Left lung (tissue), 10 donors: Measurements from ENCODE around the gene YIPF1. TPM values are rescaled to one million over a fixed set of nuclear protein-coding genes. Genes with fewer than 3 reads are reported as not detected.

Experiments
- ATAC-seq: fragments of 200-7000 bp; cut with Tn5 transposase; one replicate; pipeline ENCODE4 v1.9.1; 2020; ENCODE audit warnings: moderate library complexity
- DNase-seq, 4 donors: peaks; one replicate each; pipeline ENCODE4 v3.0.0-alpha.2; 2013 to 2020
- H3K27ac ChIP-seq, 2 donors: fragments of 200-600 bp; sonication (generic) in 1 of 2; one replicate each; pipeline versions ENCODE4 v1.5.0 to v1.8.0; 2020 to 2021
- H3K27me3 ChIP-seq, 2 donors: fragments of 200-600 bp; sonication (generic) in 1 of 2; one replicate each; pipeline versions ENCODE4 v1.5.0 to v1.8.0; 2020 to 2021
- H3K36me3 ChIP-seq, 2 donors: fragments of 200-600 bp; sonication (generic) in 1 of 2; one replicate each; pipeline versions ENCODE4 v1.5.0 to v1.8.0; 2020 to 2021
- H3K4me1 ChIP-seq, 2 donors: fragments of 200-600 bp; one replicate each; pipeline ENCODE4 v1.8.0; 2021
- H3K4me3 ChIP-seq, 2 donors: fragments of 200-600 bp; sonication (generic) in 1 of 2; one replicate each; pipeline versions ENCODE4 v1.5.0 to v1.8.0; 2020 to 2021; ENCODE audit warnings: mild to moderate bottlenecking in 1 of 2
- H3K9me3 ChIP-seq, 2 donors: fragments of 200-600 bp; sonication (generic) in 1 of 2; one replicate each; pipeline versions ENCODE4 v1.5.0 to v1.8.0; 2020 to 2021
- intact Hi-C, 2 donors: fragments of 100-400 bp; cut with DNase I; formaldehyde crosslinking; loops; one replicate each; pipeline versions ENCODE4 v1.11.2 to v1.14.2; 2022
- polyA plus RNA-seq, 6 donors: library from polyadenylated mRNA; unstranded; fragments of 120-200 nt; gene quantifications; one replicate each; pipeline ENCODE4 v1.2.1, GENCODE V29; 2013; ENCODE audit not compliant: insufficient read length in 6 of 6
- total RNA-seq, 2 donors: library from RNA; stranded (reverse); fragmentation: NEBNext Ultra II Directional; extraction: Animal tissue kit (Norgen Biotek cat#: 25700); gene quantifications; one replicate each; pipeline ENCODE4 v1.2.1, GENCODE V29; 2021
- TF ChIP-seq, protein P1 (sequence below), 2 donors: fragments of 200-600 bp; sonication (generic) in 1 of 2; IDR thresholded peaks; one replicate each; pipeline versions ENCODE4 v1.5.0 to v1.8.0; 2021; ENCODE audit warnings: antibody characterized with exemption in 2 of 2
- donor health status: DM: no; HTN: yes; CAD: no.
- donor health status: DM: no; HTN: no; CAD: no.

Gene YIPF1
- total and polyA plus RNA-seq, 8 donors, result 24.2 to 28.7 (median 27.0) TPM

GRCh38 chr1:53833393-53833792, 56.2 kb downstream of the YIPF1 start:
- Histone ChIP-seq H3K4me1 (peaks cover 0 to 6% of the 10 kb centered on the region in 2 donors), H3K27me3 (no peaks in the 10 kb centered on the region), H3K9me3 (no peaks in the 10 kb centered on the region), H3K4me3 (no peak overlapping the region), H3K27ac (no peak overlapping the region), H3K36me3 (peaks cover 0 to 21% of the 10 kb centered on the region in 2 donors)
- TF ChIP-seq, protein P1, sequence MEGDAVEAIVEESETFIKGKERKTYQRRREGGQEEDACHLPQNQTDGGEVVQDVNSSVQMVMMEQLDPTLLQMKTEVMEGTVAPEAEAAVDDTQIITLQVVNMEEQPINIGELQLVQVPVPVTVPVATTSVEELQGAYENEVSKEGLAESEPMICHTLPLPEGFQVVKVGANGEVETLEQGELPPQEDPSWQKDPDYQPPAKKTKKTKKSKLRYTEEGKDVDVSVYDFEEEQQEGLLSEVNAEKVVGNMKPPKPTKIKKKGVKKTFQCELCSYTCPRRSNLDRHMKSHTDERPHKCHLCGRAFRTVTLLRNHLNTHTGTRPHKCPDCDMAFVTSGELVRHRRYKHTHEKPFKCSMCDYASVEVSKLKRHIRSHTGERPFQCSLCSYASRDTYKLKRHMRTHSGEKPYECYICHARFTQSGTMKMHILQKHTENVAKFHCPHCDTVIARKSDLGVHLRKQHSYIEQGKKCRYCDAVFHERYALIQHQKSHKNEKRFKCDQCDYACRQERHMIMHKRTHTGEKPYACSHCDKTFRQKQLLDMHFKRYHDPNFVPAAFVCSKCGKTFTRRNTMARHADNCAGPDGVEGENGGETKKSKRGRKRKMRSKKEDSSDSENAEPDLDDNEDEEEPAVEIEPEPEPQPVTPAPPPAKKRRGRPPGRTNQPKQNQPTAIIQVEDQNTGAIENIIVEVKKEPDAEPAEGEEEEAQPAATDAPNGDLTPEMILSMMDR (IDR thresholded peaks at IDR 0.05), result no peak
- DNase-seq (no peak), ATAC-seq (no peak)
- intact Hi-C loops, result no loop called here

DNA sequence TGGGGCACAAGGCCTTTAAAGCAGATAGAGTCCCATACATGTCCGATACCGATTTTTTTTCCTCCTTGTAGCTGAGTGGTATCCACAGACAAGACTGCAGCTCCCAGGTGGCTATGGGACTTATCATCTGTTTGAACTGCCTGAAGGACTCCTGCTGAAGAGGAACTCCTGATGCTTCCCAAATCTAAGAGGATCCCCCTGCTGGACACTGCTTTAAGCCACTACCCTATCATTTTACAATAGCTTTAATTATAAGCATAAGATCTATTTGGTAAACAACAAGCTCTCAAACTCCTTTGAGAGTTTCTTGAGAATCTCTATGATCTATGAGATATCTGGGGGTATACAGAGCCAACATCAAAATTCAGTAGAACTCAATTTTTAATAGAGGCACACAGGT, 63.2 kb downstream of the YIPF1 start:
- ATAC-seq (no peak), DNase-seq (no peak)
- intact Hi-C loops, result no loop called here
- Histone ChIP-seq H3K27me3 (no peaks in the 10 kb centered on the region), H3K9me3 (no peaks in the 10 kb centered on the region), H3K36me3 (peaks cover 0 to 55% of the 10 kb centered on the region in 2 donors), H3K27ac (no peak overlapping the region), H3K4me1 (no peaks in the 10 kb centered on the region), H3K4me3 (no peak overlapping the region)
- TF ChIP-seq, protein P1 (IDR thresholded peaks at IDR 0.05), result no peak

GRCh38 chr1:53825306-53825705, 64.3 kb downstream of the YIPF1 start:
- no peak for DNase-seq
- intact Hi-C loops, result no loop called here
- ATAC-seq, result no peak

GRCh38 chr1:53822931-53823330, 66.7 kb downstream of the YIPF1 start:
- intact Hi-C loops, result no loop called here
- no peak for DNase-seq
- H3K4me1 ChIP-seq, result no peaks in the 10 kb centered on the region
- TF ChIP-seq, protein P1 (IDR thresholded peaks at IDR 0.05), result no peak
- no peak for ATAC-seq
- H3K9me3 ChIP-seq, result no peaks in the 10 kb centered on the region
- no peaks in the 10 kb centered on the region for H3K27me3 ChIP-seq
- no peak overlapping the region for H3K27ac ChIP-seq
- H3K4me3 ChIP-seq, result no peak overlapping the region
- H3K36me3 ChIP-seq, result peaks cover 0 to 60% of the 10 kb centered on the region in 2 donors

More at GRCh38 chr1:53825306-53825705, 64.3 kb downstream of the YIPF1 start:
- Histone ChIP-seq H3K27me3 (no peaks in the 10 kb centered on the region), H3K4me1 (no peaks in the 10 kb centered on the region), H3K36me3 (peaks cover 0 to 56% of the 10 kb centered on the region in 2 donors), H3K4me3 (no peak overlapping the region), H3K27ac (no peak overlapping the region), H3K9me3 (no peaks in the 10 kb centered on the region)
- TF ChIP-seq, protein P1 (IDR thresholded peaks at IDR 0.05), result no peak

DNA sequence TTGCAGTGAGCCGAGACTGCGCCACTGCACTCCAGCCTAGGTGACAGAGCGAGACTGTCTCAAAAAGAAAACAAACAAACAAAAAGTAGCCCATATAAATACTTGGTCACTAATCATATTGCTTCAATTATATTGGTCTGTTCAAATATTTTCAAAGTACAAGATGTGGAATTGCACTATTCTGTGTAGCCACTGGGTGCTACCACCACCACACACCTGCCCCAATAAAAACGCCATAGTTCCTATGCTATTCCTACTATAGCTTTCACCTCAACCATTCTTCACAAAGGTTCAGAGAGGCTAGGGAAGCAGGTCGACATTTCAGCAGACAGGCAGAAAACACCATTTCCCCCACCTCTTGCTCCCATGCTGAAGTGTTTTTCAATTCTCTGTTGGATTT, 68.2 kb downstream of the YIPF1 start:
- ATAC-seq (no peak), DNase-seq (no peak)
- no peak overlapping the region for H3K27ac ChIP-seq
- no peak overlapping the region for H3K4me3 ChIP-seq
- TF ChIP-seq, protein P1 (IDR thresholded peaks at IDR 0.05), result no peak
- H3K27me3 ChIP-seq, result no peaks in the 10 kb centered on the region
- peaks cover 0 to 68% of the 10 kb centered on the region in 2 donors for H3K36me3 ChIP-seq
- H3K9me3 ChIP-seq, result no peaks in the 10 kb centered on the region
- intact Hi-C loops, result no loop called here
- H3K4me1 ChIP-seq, result no peaks in the 10 kb centered on the region
